ENCODE data around the gene TMCO1.
A peak's percentile ranks its signal among the peaks of the same experiment; 100 is the strongest.
"Not testable (repeated sequence)": the region's sequence is repeated elsewhere in the genome, so short reads cannot be mapped to it uniquely, and the experiment has no call there.

Gene TMCO1

GRCh38 chr1:165747632-165748447 lies 20.8 kb downstream of the TMCO1 start:
- DNase-seq (ENCODE audit: low read depth in 2 of 3, low spot score in 2 of 3) = no peak

DNA sequence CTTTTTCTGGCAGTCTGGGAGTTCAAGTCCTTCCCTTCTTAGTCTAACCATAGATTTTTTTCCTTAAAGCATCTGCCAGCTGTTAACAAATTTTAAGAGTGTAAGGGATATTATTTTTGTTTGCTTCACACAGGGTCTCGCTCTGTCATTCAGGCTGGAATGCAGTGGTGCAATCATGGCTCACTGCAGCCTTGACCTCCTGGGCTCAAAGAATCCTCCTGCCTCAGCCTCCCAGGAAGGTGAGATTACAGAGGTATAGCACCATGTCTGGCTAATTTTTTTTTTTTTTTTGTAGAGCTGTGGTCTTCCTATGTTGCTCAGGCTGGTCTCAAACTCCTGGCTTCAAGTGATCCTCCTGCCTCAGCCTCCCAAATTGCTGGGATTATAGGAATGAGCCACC lies 23.8 kb downstream of the TMCO1 start:
- DNase-seq (ENCODE audit: low read depth in 2 of 3, low spot score in 2 of 3) = not testable (repeated sequence)

- no peak for DNase-seq (ENCODE audit: low read depth in 2 of 3, low spot score in 2 of 3)
These were observed 26.5 kb downstream of the TMCO1 start for GRCh38 chr1:165742194-165742593.

DNA sequence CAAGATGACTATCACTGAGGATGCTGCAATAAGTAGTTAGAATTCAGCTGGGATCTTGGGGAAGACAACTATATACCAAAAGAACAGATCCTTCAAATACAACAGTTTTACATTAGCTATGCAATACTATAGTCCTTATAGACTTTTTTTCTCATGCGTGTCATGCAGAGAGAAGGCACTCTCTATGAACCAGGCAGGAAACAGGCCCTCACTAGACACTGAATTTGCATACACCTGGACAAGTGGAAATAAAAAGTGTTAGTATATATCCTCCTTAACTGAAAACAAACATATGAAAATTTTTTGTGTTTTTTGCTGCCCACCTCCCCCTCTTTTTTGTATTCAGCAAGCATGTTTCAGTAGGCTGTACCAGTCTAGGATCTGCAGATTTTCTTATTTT lies 29.9 kb downstream of the TMCO1 start:
- DNase-seq (ENCODE audit: low read depth in 2 of 3, low spot score in 2 of 3) = no peak

- no peak for DNase-seq (ENCODE audit: low read depth in 2 of 3, low spot score in 2 of 3)
These were observed 31.5 kb downstream of the TMCO1 start for GRCh38 chr1:165737196-165737595.

DNA sequence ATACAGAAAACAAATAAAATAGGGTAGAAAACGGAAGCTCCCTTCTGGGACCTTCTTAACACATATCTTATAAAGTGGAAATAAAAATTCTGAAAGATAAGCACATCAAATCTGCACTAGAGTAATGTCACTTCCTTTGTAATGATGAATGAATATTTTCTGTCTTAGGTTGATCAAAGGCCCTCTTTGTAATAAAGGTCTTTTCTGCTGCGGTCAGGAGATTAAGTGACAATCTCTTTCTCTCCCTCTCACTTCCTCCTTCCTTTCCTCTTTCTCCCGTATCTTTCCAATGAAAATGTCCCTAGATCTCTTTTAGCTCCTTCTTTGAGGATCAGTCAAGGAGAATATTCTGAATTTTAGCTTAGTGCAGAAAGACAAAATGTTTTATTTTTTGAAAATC lies 33.8 kb downstream of the TMCO1 start:
- DNase-seq (ENCODE audit: low read depth in 2 of 3, low spot score in 2 of 3) = no peak

GRCh38 chr1:165726841-165727240 lies 41.8 kb downstream of the TMCO1 start:
- DNase-seq (ENCODE audit: low read depth in 2 of 3, low spot score in 2 of 3) = no peak

GRCh38 chr1:165726169-165726568 lies 42.5 kb downstream of the TMCO1 start:
- DNase-seq (ENCODE audit: low read depth in 2 of 3, low spot score in 2 of 3) = no peak

- DNase-seq (ENCODE audit: low read depth in 2 of 3, low spot score in 2 of 3) = no peak
These were observed 50.7 kb downstream of the TMCO1 start for GRCh38 chr1:165717918-165718515.

GRCh38 chr1:165716265-165717051 lies 52.2 kb downstream of the TMCO1 start:
- DNase-seq (ENCODE audit: low read depth in 2 of 3, low spot score in 2 of 3) = not testable (repeated sequence)

GRCh38 chr1:165712764-165713163 lies 55.9 kb downstream of the TMCO1 start:
- no peak for DNase-seq (ENCODE audit: low read depth in 2 of 3, low spot score in 2 of 3)

DNA sequence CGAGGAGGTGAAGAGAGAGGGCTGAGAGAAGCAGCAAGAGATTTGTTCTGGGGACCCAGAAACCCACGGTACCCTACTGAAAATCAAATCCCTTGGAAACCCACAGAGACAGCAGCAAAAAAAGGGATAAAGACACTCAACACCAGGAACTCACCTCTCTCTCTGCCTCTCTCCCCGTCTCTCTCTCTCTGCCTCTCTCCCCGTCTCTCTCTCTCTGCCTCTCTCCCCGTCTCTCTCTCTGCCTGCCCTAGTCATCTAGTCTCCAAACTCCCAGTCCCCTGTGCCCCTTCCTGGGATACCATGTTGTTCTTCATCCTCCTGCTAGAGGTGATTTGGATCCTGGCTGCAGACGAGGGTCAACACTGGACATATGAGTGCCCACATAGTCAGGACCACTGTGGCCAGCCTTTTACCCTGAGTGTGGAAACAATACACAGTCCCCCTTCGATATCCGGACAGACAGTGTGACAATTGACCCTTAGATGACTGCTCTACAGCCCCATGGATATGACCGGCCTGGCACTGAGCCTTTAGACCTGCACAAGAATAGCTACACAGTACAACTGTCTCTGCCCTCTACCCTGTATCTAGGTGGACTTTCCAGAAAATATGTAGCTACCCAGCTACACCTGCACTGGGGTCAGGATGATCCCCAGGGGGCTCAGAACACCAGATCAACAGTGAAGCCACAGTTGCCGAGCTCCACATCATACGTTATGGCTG lies 60.5 kb downstream of the TMCO1 start:
- DNase-seq (ENCODE audit: low read depth in 2 of 3, low spot score in 2 of 3) = no peak

DNA sequence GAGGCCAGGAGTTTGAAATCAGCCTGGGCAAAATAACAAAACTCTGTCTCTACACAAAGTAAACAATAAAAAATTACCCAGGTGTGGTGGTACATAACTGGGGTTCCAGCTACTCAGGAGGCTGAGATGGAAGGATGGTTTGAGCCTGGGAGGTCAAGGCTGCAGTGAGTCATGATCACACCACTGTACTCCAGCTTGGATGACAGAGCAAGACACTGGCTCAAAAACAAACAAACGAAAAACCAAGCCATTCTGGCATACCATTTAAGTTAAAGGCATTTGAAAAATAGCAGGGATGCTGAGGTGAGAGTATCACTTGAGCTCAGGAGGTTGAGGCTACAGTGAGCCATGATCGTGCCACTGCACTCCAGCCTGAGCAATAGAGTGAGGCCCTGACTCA lies 65.0 kb downstream of the TMCO1 start:
- no peak for DNase-seq (ENCODE audit: low read depth in 2 of 3, low spot score in 2 of 3)

- DNase-seq (ENCODE audit: low read depth in 2 of 3, low spot score in 2 of 3) = not testable (repeated sequence)
These were observed 66.7 kb downstream of the TMCO1 start for GRCh38 chr1:165701922-165702321.

- DNase-seq (ENCODE audit: low read depth in 2 of 3, low spot score in 2 of 3) = no peak
These were observed 69.1 kb downstream of the TMCO1 start for GRCh38 chr1:165699577-165699976.

GRCh38 chr1:165698761-165699052 lies 70.0 kb downstream of the TMCO1 start:
- no peak for DNase-seq (ENCODE audit: low read depth in 2 of 3, low spot score in 2 of 3)

DNA sequence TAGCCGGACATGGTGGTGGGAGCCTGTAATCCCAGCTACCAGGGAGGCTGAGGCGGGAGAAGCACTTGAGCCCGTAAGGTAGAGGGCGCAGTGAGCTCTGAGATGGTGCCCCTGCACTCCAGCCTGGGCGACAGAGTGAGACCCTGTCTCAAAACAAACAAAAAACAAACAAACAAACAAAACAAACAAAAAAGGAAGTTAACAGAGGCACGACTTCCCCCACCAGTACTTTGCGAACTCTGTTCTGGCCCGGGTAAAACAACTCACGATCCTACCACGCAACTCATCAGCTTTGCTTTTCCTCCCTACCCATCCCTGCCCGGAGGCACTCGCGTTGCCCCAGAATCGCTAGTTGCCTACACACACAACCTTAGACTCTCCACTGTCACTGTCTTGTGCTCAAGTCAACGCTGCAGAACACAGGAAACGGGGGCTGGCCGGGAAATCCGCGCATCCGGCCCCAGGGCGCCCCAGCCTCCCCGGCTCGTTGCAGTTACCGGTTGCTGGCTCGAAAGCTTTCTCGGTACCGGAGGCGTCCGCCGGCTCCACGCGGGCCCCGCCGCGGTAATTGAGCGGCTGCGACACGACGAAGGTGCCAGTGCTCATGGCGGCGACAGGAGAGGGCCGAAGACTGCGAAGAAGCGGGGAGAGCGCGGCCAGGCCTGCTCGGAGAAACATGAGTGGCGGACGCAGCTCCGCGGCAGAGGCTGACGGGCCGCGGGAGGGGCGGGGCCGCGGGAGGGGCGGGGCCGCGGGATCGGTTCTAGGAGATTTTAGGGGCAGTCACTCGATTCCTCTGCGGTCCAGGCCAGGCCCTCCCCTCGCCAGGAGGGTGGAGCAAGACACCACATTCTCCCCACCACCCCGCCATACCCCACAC lies 70.5 kb downstream of the TMCO1 start, which contains the start of gene ALDH9A1:
ALDH9A1 (minus strand) TSS at position 682 of the 880 bp plus-strand sequence; CDS start at position 678, 4 bp downstream.
- DNase-seq (ENCODE audit: low read depth in 2 of 3, low spot score in 2 of 3) = peak; percentile 63 to 74 (median 65)

DNA sequence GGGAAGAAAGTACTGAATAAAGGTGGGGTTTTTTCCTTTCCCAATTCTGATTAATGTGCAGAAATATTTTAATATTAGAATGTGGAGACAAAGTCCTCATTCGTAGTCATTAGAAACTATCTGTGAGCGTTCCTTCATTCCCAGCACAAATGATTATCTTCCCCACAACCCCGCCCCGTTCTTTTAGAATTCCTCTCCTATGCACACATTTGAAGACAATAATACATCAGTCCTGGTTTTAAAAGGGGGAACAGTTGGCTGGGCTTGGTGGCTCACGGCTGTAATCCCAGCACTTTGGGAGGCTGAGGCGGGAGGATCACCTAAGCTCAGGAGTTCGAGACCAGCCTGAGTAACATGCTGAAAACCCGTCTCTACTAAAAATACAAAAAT lies 71.2 kb downstream of the TMCO1 start:
- DNase-seq (ENCODE audit: low read depth in 2 of 3, low spot score in 2 of 3) = no peak

- no peak for DNase-seq (ENCODE audit: low read depth in 2 of 3, low spot score in 2 of 3)
These were observed 72.0 kb downstream of the TMCO1 start for GRCh38 chr1:165696625-165697100.

DNA sequence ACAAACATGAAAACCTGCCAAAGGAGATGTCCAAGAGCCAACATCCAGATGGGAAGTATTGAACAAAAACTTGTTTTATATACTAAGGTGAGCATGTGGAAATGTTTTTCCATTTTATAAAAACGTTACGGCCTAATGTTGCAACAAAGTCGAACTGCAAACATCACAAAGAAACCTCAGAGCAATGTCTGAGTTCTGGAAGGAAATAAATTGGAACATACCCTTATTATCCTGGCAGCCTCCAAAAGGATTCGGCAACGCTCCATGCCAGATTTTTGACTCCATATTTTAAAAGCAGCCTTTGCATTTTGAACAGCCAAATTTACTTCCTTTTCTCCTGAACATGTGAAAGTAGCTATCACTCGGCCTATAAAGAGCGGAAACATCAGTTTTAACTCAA lies 73.6 kb downstream of the TMCO1 start:
- no peak for DNase-seq (ENCODE audit: low read depth in 2 of 3, low spot score in 2 of 3)

All from activated CD8-positive, alpha-beta memory T cell treated with anti-CD3 and anti-CD28 coated beads for 48 hours (primary cell).